ENCODE measurements around the gene EMILIN3.

EMILIN3 gene

GRCh38 chr20:41347523-41348429, 18.8 kb downstream of the EMILIN3 start:
- DNase-seq (ENCODE audit: low read depth in 2 of 3, low spot score in 1 of 3) = no peak

- DNase-seq (ENCODE audit: low read depth in 2 of 3, low spot score in 1 of 3) = no peak
These were observed 20.9 kb downstream of the EMILIN3 start for GRCh38 chr20:41345729-41346067.

- DNase-seq (ENCODE audit: low read depth in 2 of 3, low spot score in 1 of 3) = no peak
These were observed 21.5 kb downstream of the EMILIN3 start for GRCh38 chr20:41344938-41345728.

- no peak for DNase-seq (ENCODE audit: low read depth in 2 of 3, low spot score in 1 of 3)
These were observed 22.1 kb downstream of the EMILIN3 start for GRCh38 chr20:41344477-41344876.

GRCh38 chr20:41342474-41343464, 23.8 kb downstream of the EMILIN3 start:
- DNase-seq (ENCODE audit: low read depth in 2 of 3, low spot score in 1 of 3) = no peak

- DNase-seq (ENCODE audit: low read depth in 2 of 3, low spot score in 1 of 3) = peak; percentile 46 to 61 (median 47)
These were observed 26.1 kb downstream of the EMILIN3 start, which contains the start of gene LPIN3 for GRCh38 chr20:41340327-41341055. LPIN3 (plus strand) TSS chr20:41340821; CDS start chr20:41345804, 4,983 bp downstream.

- DNase-seq (ENCODE audit: low read depth in 2 of 3, low spot score in 1 of 3) = peak; percentile 72 to 94 (median 77)
These were observed 26.7 kb downstream of the EMILIN3 start for GRCh38 chr20:41339957-41340326.

GRCh38 chr20:41336711-41337492, 29.7 kb downstream of the EMILIN3 start:
- DNase-seq (ENCODE audit: low read depth in 2 of 3, low spot score in 1 of 3) = no peak

- no peak for DNase-seq (ENCODE audit: low read depth in 2 of 3, low spot score in 1 of 3)
These were observed 31.0 kb downstream of the EMILIN3 start for GRCh38 chr20:41335591-41335990.

- DNase-seq (ENCODE audit: low read depth in 2 of 3, low spot score in 1 of 3) = no peak
These were observed 31.9 kb downstream of the EMILIN3 start for GRCh38 chr20:41334443-41335421.

GRCh38 chr20:41334036-41334435, 32.6 kb downstream of the EMILIN3 start:
- no peak for DNase-seq (ENCODE audit: low read depth in 2 of 3, low spot score in 1 of 3)

GRCh38 chr20:41331731-41332130, 34.9 kb downstream of the EMILIN3 start:
- no peak for DNase-seq (ENCODE audit: low read depth in 2 of 3, low spot score in 1 of 3)

- no peak for DNase-seq (ENCODE audit: low read depth in 2 of 3, low spot score in 1 of 3)
These were observed 35.7 kb downstream of the EMILIN3 start for GRCh38 chr20:41330941-41331340.

GRCh38 chr20:41330343-41330720, 36.3 kb downstream of the EMILIN3 start:
- DNase-seq (ENCODE audit: low read depth in 2 of 3, low spot score in 1 of 3) = no peak

- peak; percentile 35 to 53 (median 41) for DNase-seq (ENCODE audit: low read depth in 2 of 3, low spot score in 1 of 3)
These were observed 36.9 kb downstream of the EMILIN3 start for GRCh38 chr20:41329435-41330342.

- DNase-seq (ENCODE audit: low read depth in 2 of 3, low spot score in 1 of 3) = no peak
These were observed 39.4 kb downstream of the EMILIN3 start for GRCh38 chr20:41327178-41327577.

GRCh38 chr20:41320976-41321375, 45.6 kb downstream of the EMILIN3 start:
- no peak for DNase-seq (ENCODE audit: low read depth in 2 of 3, low spot score in 1 of 3)
